H1 (cell line): ENCODE measurements around the gene CCDC120. TPM values are rescaled to one million over a fixed set of nuclear protein-coding genes. Genes with fewer than 3 reads are reported as not detected.

Experiments used
- CTCF ChIA-PET: fragments of 300-600 bp; sonication (Branson Sonifier 250); formaldehyde crosslinking; loops from one replicate; lab custom pipeline; 2021; ENCODE audit not compliant: partially characterized antibody; lab: Charles Lee
- POLR2A ChIA-PET: fragments of 300-600 bp; sonication (Branson Sonifier 250); formaldehyde crosslinking; loops from one replicate; lab custom pipeline; 2021; ENCODE audit warnings: inconsistent platforms; ENCODE audit not compliant: partially characterized antibody; lab: Charles Lee
- DNase-seq, 2 experiments: peaks; one replicate each; pipeline versions ENCODE4 v3.0.0 to v3.0.0-alpha.2; 2010 to 2022; ENCODE audit warnings: low spot score in 2 of 2, low read depth in 1 of 2, mixed read lengths in 1 of 2
- FAIRE-seq: peaks from 2 replicates; lab custom pipeline; 2011; peaks lifted over from hg19 to GRCh38; lab: Jason Lieb, UNC
- H2AFZ ChIP-seq: 2 replicates; pipeline ENCODE4 v1.8.1; 2012; ENCODE audit warnings: low read length, inconsistent platforms
- H2AK5ac ChIP-seq: 2 replicates; pipeline ENCODE4 v1.6.1; 2013; ENCODE audit warnings: low read depth, low read length
- H2BK120ac ChIP-seq: replicated peaks from 2 replicates; pipeline ENCODE3; 2013; ENCODE audit warnings: low read depth, low read length, inconsistent platforms
- H2BK12ac ChIP-seq: 2 replicates; pipeline ENCODE4 v1.6.1; 2013; ENCODE audit warnings: low read depth, low read length
- H2BK15ac ChIP-seq: 2 replicates; pipeline ENCODE4 v1.6.1; 2013; ENCODE audit warnings: low read length
- H2BK20ac ChIP-seq: 2 replicates; pipeline ENCODE4 v1.6.1; 2013; ENCODE audit warnings: low read length
- H2BK5ac ChIP-seq: 2 replicates; pipeline ENCODE4 v1.6.1; 2013; ENCODE audit warnings: low read depth, low read length
- H3K14ac ChIP-seq: 2 replicates; pipeline ENCODE4 v1.6.1; 2013; ENCODE audit warnings: inconsistent platforms; ENCODE audit not compliant: insufficient read length
- H3K18ac ChIP-seq: 2 replicates; pipeline ENCODE4 v1.6.1; 2013; ENCODE audit warnings: low read length; ENCODE audit errors: extremely low read depth
- H3K23ac ChIP-seq: 2 replicates; pipeline ENCODE4 v1.6.1; 2013; ENCODE audit warnings: inconsistent platforms; ENCODE audit not compliant: insufficient read length
- H3K23me2 ChIP-seq: 2 replicates; pipeline ENCODE4 v1.6.1; 2013; ENCODE audit warnings: low read depth, low read length
- H3K27ac ChIP-seq: 2 replicates; pipeline ENCODE4 v1.6.1; 2011; ENCODE audit warnings: low read depth, low read length, inconsistent platforms
- H3K27me3 ChIP-seq, 4 experiments: replicated peaks in 1 of 4; 1 replicate in 1 of 4; 2 replicates in 3 of 4; pipeline versions ENCODE4 v1.6.1 to v1.8.1; 2011 to 2013; ENCODE audit warnings: low read length in 3 of 4, mild to moderate bottlenecking in 3 of 4, inconsistent platforms in 2 of 4, mixed read lengths in 2 of 4, moderate library complexity in 1 of 4; ENCODE audit not compliant: control insufficient read depth in 3 of 4, insufficient read depth in 3 of 4; ENCODE audit errors: extremely low read depth in 1 of 4
- H3K36me3 ChIP-seq, 4 experiments: 2 replicates each; pipeline versions ENCODE4 v1.6.1 to v1.8.1; 2011 to 2013; ENCODE audit warnings: mild to moderate bottlenecking in 4 of 4, low read length in 3 of 4, moderate library complexity in 2 of 4, control low read depth in 1 of 4, inconsistent platforms in 1 of 4; ENCODE audit not compliant: insufficient read depth in 4 of 4, control insufficient read depth in 2 of 4
- H3K4ac ChIP-seq: replicated peaks from 2 replicates; pipeline ENCODE3; 2013; ENCODE audit warnings: low read length, low read depth, mixed read lengths, inconsistent platforms; ENCODE audit not compliant: insufficient read length
- H3K4me1 ChIP-seq, 4 experiments: replicated peaks in 1 of 4; 1 replicate in 1 of 4; 2 replicates in 3 of 4; pipeline versions ENCODE4 v1.6.1 to v1.8.1; 2011 to 2013; ENCODE audit warnings: low read length in 3 of 4, inconsistent platforms in 2 of 4, mixed read lengths in 1 of 4; ENCODE audit not compliant: insufficient read depth in 4 of 4, control insufficient read depth in 3 of 4
- H3K4me2 ChIP-seq, 2 experiments: 2 replicates each; pipeline versions ENCODE4 v1.6.1 to v1.8.1; 2011 to 2013; ENCODE audit warnings: low read depth in 2 of 2, low read length in 2 of 2, control low read depth in 1 of 2, inconsistent platforms in 1 of 2, mild to moderate bottlenecking in 1 of 2; ENCODE audit not compliant: insufficient read depth in 1 of 2
- H3K4me3 ChIP-seq, 4 experiments: fragments of 200-600, 300-600 bp in 1 of 4; sonication (generic), shearing (Covaris generic), sonication (Bioruptor Twin) in 1 of 4; 2 replicates each; pipeline versions ENCODE4 v1.5.1 to v1.8.1; 2011 to 2016; ENCODE audit warnings: low read length in 4 of 4, low read depth in 3 of 4, control low read depth in 2 of 4, inconsistent platforms in 2 of 4, mild to moderate bottlenecking in 2 of 4, mixed read lengths in 1 of 4, moderate library complexity in 1 of 4; ENCODE audit not compliant: insufficient read depth in 2 of 4; ENCODE audit errors: extremely low read depth in 1 of 4
- H3K56ac ChIP-seq: replicated peaks from 2 replicates; pipeline ENCODE3; 2013; ENCODE audit warnings: low read depth, mild to moderate bottlenecking, mixed read lengths, low read length, inconsistent platforms; ENCODE audit not compliant: insufficient read length
- H3K79me1 ChIP-seq: 2 replicates; pipeline ENCODE4 v1.6.1; 2013; ENCODE audit warnings: low read depth, low read length, control low read depth
- H3K79me2 ChIP-seq, 2 experiments: 2 replicates each; pipeline versions ENCODE4 v1.6.1 to v1.8.1; 2012 to 2013; ENCODE audit warnings: low read length in 2 of 2, mild to moderate bottlenecking in 2 of 2, inconsistent platforms in 1 of 2; ENCODE audit not compliant: insufficient read depth in 2 of 2, control insufficient read depth in 1 of 2
- H3K9ac ChIP-seq, 4 experiments: replicated peaks in 1 of 4; 1 replicate in 1 of 4; 2 replicates in 3 of 4; pipeline versions ENCODE4 v1.6.1 to v1.8.1; 2011 to 2013; ENCODE audit warnings: low read depth in 3 of 4, low read length in 3 of 4, control low read depth in 2 of 4, mild to moderate bottlenecking in 2 of 4, moderate library complexity in 2 of 4, inconsistent platforms in 1 of 4; ENCODE audit errors: extremely low read depth in 1 of 4
- H3K9me3 ChIP-seq, 2 experiments: 2 replicates each; pipeline versions ENCODE4 v1.6.1 to v1.8.1; 2012 to 2013; ENCODE audit warnings: mild to moderate bottlenecking in 2 of 2, moderate library complexity in 2 of 2, control low read depth in 1 of 2, inconsistent platforms in 1 of 2, low read depth in 1 of 2, low read length in 1 of 2, mixed read lengths in 1 of 2; ENCODE audit not compliant: insufficient read depth in 2 of 2
- H4K20me1 ChIP-seq, 2 experiments: replicated peaks in 1 of 2; 2 replicates each; pipeline versions ENCODE3 to v1.8.1; 2011 to 2013; ENCODE audit warnings: inconsistent platforms in 2 of 2, low read length in 2 of 2, mild to moderate bottlenecking in 1 of 2; ENCODE audit not compliant: insufficient read depth in 2 of 2, control insufficient read depth in 1 of 2
- H4K5ac ChIP-seq: 2 replicates; pipeline ENCODE4 v1.6.1; 2013; ENCODE audit warnings: low read length, low read depth, mixed read lengths, inconsistent platforms; ENCODE audit not compliant: insufficient read length
- H4K8ac ChIP-seq: 2 replicates; pipeline ENCODE4 v1.8.0; 2013; ENCODE audit warnings: mild to moderate bottlenecking, moderate library complexity, low read length, inconsistent platforms; ENCODE audit not compliant: insufficient read depth; ENCODE audit errors: extremely low read depth
- H4K91ac ChIP-seq: replicated peaks from 2 replicates; pipeline ENCODE3; 2013; ENCODE audit warnings: low read length, mixed read lengths, inconsistent platforms; ENCODE audit not compliant: insufficient read length
- ASH2L ChIP-seq: fragments of 200-600, 300-600 bp; sonication (generic); IDR thresholded peaks from one replicate; pipeline ENCODE4 v1.7.1; 2017; ENCODE audit warnings: low read length
- BRCA1 ChIP-seq: IDR thresholded peaks from 2 replicates; pipeline ENCODE4 v1.6.1; 2012; ENCODE audit warnings: low read depth, low read length, improper control_type of control experiment
- CHD1 ChIP-seq: IDR thresholded peaks from 2 replicates; pipeline ENCODE4 v1.6.1; 2012; ENCODE audit warnings: low read depth, low read length, improper control_type of control experiment
- CTBP2 ChIP-seq: IDR thresholded peaks from 2 replicates; pipeline ENCODE4 v1.7.0; 2011; ENCODE audit warnings: borderline replicate concordance, mild to moderate bottlenecking, moderate library complexity, mixed read lengths, low read length; ENCODE audit not compliant: insufficient read depth, insufficient read length
- GABPA ChIP-seq: IDR thresholded peaks from 2 replicates; pipeline ENCODE4 v1.6.1; 2011; ENCODE audit warnings: mild to moderate bottlenecking, low read length, moderate library complexity, borderline replicate concordance; ENCODE audit not compliant: insufficient read depth
- KDM1A ChIP-seq: fragments of 200-600, 300-600 bp; sonication (generic); IDR thresholded peaks from 2 replicates; pipeline ENCODE4 v1.7.1; 2016; ENCODE audit warnings: mild to moderate bottlenecking, low read length, borderline replicate concordance
- SP2 ChIP-seq: IDR thresholded peaks from 2 replicates; pipeline ENCODE4 v1.6.1; 2012; ENCODE audit warnings: mild to moderate bottlenecking, low read length, inconsistent platforms
- TAF1 ChIP-seq: IDR thresholded peaks from 2 replicates; pipeline ENCODE4 v1.6.1; 2011; ENCODE audit warnings: mild to moderate bottlenecking, low read depth, low read length
- WGBS, 2 experiments: shearing (Covaris generic) in 1 of 2; methylation state at CpG; one replicate each; pipeline versions ENCODE4 v1.1.6 to v1.1.7; 2013 to 2015; ENCODE audit warnings: low lambda C conversion rate in 2 of 2, mixed read lengths in 2 of 2, inconsistent platforms in 1 of 2, low coverage in 1 of 2, missing lambda C conversion rate in 1 of 2; ENCODE audit not compliant: insufficient replicate concordance in 2 of 2, insufficient coverage in 1 of 2, insufficient read length in 1 of 2; ENCODE audit errors: extremely low coverage in 1 of 2, missing lambda C conversion rate in 1 of 2; 5-methylcytosine and 5-hydroxymethylcytosine counted together
- polyA plus RNA-seq, 7 experiments: library from polyadenylated mRNA; depleted of rRNA in 3 of 7; stranded (reverse) in 5 of 7; unstranded in 2 of 7; fragments of >200 nt in 5 of 7; fragments of 200-250 nt in 2 of 7; gene quantifications; 1 replicate in 5 of 7; 2 replicates in 1 of 7; 4 replicates in 1 of 7; pipeline versions ENCODE4 v1.2.1 to v1.2.3, GENCODE V29; 2011 to 2013; ENCODE audit warnings: missing spikeins in 2 of 7, mixed read lengths in 2 of 7
- total RNA-seq: library from RNA; stranded (reverse); fragmentation: NEBNext Ultra II Directional; extraction: Animal tissue kit (Norgen Biotek cat#: 25700); gene quantifications from 2 replicates; pipeline ENCODE4 v1.2.1, GENCODE V29; 2021

The CCDC120 gene
- total and polyA plus RNA-seq, 2 of the 8 experiments (the other 6 are each of a cell fraction or from before 2014, with no cell fraction given) = 4.9 to 11.9 TPM

GRCh38 chrX:49069038-49069437 lies 10.2 kb downstream of the CCDC120 start:
- Histone ChIP-seq H2AFZ (no peak overlapping the region), H3K36me3 (peaks cover 0 to 6% (median 0%) of the 10 kb centered on the region in 4 experiments; a peak in 2 of 8 replicates), H3K27me3 (no peaks in the 10 kb centered on the region), H3K79me1 (no peaks in the 10 kb centered on the region), H2BK15ac (no peak overlapping the region), H4K5ac (no peak overlapping the region), H3K18ac (no peak overlapping the region), H3K23ac (no peak overlapping the region), H3K23me2 (no peaks in the 10 kb centered on the region), H3K56ac (no peak overlapping the region)
- POLR2A ChIA-PET = no interaction called here
- TF ChIP-seq BRCA1 (no peak), ASH2L (no peak), SP2 (no peak), TAF1 (no peak), KDM1A (no peak), CTBP2 (no peak), GABPA (no peak), CHD1 (no peak)
- TF ChIP-seq, all 59 proteins: peak for 0
- H4K8ac ChIP-seq = no peak overlapping the region
- no peak overlapping the region for H3K4me2 ChIP-seq
- CTCF ChIA-PET = interaction anchor here (0.6 to 1.0 kb wide), 2 partner anchors 39 to 87 kb away, joined by 3 to 5 read pairs; no protein-coding TSS in a partner anchor
- FAIRE-seq (no peak), DNase-seq (no peak)
- no peak overlapping the region for H2BK120ac ChIP-seq
- H4K20me1 ChIP-seq = peaks cover 0 to 1% of the 10 kb centered on the region in 2 experiments
- WGBS, 2 experiments = 88% methylated on average over 5 of the region's 11 CpGs; no CpG with 5 or more reads in 1 of the 2 experiments
- peaks cover 0 to 7% (median 4%) of the 10 kb centered on the region in 4 experiments; a peak in 5 of 7 replicates for H3K4me1 ChIP-seq
- H3K79me2 ChIP-seq = no peaks in the 10 kb centered on the region
- no peak overlapping the region for H3K9ac ChIP-seq
- no peak overlapping the region for H4K91ac ChIP-seq
- H2BK12ac ChIP-seq = no peak overlapping the region
- H3K4me3 ChIP-seq = no peak overlapping the region
- H3K4ac ChIP-seq = no peak overlapping the region
- H2AK5ac ChIP-seq = no peak overlapping the region
- H3K14ac ChIP-seq = no peak overlapping the region
- H3K27ac ChIP-seq = no peak overlapping the region
- no peak overlapping the region for H2BK5ac ChIP-seq
- H2BK20ac ChIP-seq = no peak overlapping the region
- no peaks in the 10 kb centered on the region for H3K9me3 ChIP-seq
